Cardiac muscle cell (in vitro differentiated cells and primary cell): ENCODE data around the gene DST. TPM values are rescaled to one million over a fixed set of nuclear protein-coding genes. Genes with fewer than 3 reads are reported as not detected.

Source experiments
- DNase-seq, 2 donors: peaks; one replicate each; pipeline versions ENCODE4 v3.0.0 to v3.0.0-alpha.2; 2010 to 2017; ENCODE audit warnings: low read depth in 1 of 2, low spot score in 1 of 2
- H3K27ac ChIP-seq: fragments of 200-600 bp; sonication (generic); 2 replicates; pipeline ENCODE4 v1.5.1; 2016
- H3K27me3 ChIP-seq: fragments of 200-600 bp; sonication (generic); 2 replicates; pipeline ENCODE4 v1.6.0; 2016; ENCODE audit warnings: control low read depth
- H3K36me3 ChIP-seq: fragments of 200-600 bp; sonication (generic); 2 replicates; pipeline ENCODE4 v1.5.1; 2016; ENCODE audit warnings: control low read depth
- H3K4me1 ChIP-seq: fragments of 200-600 bp; sonication (generic); 2 replicates; pipeline ENCODE4 v1.8.1; 2017; ENCODE audit warnings: low read depth, mild to moderate bottlenecking, mixed run types
- H3K4me3 ChIP-seq: fragments of 200-600 bp; sonication (generic); 2 replicates; pipeline ENCODE4 v1.5.1; 2016; ENCODE audit warnings: mild to moderate bottlenecking
- H3K9me3 ChIP-seq: fragments of 200-600 bp; sonication (generic); 2 replicates; pipeline ENCODE4 v1.5.1; 2017; ENCODE audit warnings: low read depth, mild to moderate bottlenecking, control low read depth
- CTCF ChIP-seq: IDR thresholded peaks from 2 replicates; pipeline ENCODE4 v1.5.1; 2012; ENCODE audit warnings: low read depth, mild to moderate bottlenecking, low read length
- polyA plus RNA-seq: library from polyadenylated mRNA; unstranded; fragments of >200 nt; fragmentation: Nextera tagmentation; extraction: Ambion mirVana; gene quantifications from 2 replicates; pipeline ENCODE4 v1.2.1, GENCODE V29; 2016
- total RNA-seq: library from RNA; depleted of rRNA; stranded (reverse); fragments of >200 nt; gene quantifications from 2 replicates; pipeline ENCODE4 v1.2.3, GENCODE V29; 2016

DST gene
- total and polyA plus RNA-seq, 2 experiments from 2014 or later: 31.7 to 82.1 TPM

GRCh38 chr6:56480654-56481337 lies 161.9 kb downstream of the DST start:
- Histone ChIP-seq H3K27me3 (no peaks in the 10 kb centered on the region), H3K9me3 (no peaks in the 10 kb centered on the region), H3K4me3 (no peak overlapping the region), H3K27ac (no peak overlapping the region), H3K36me3 (peaks cover 31% of the 10 kb centered on the region), H3K4me1 (no peaks in the 10 kb centered on the region)
- TF ChIP-seq CTCF: no peak
- no peak for DNase-seq

GRCh38 chr6:56480246-56480645 lies 162.4 kb downstream of the DST start:
- no peaks in the 10 kb centered on the region for H3K9me3 ChIP-seq
- no peaks in the 10 kb centered on the region for H3K4me1 ChIP-seq
- DNase-seq: no peak
- TF ChIP-seq CTCF: no peak
- H3K4me3 ChIP-seq: no peak overlapping the region
- H3K36me3 ChIP-seq: peaks cover 30% of the 10 kb centered on the region
- H3K27ac ChIP-seq: no peak overlapping the region
- no peaks in the 10 kb centered on the region for H3K27me3 ChIP-seq

- no peak for DNase-seq
- Histone ChIP-seq H3K4me1 (no peaks in the 10 kb centered on the region), H3K27me3 (no peaks in the 10 kb centered on the region), H3K36me3 (peaks cover 26% of the 10 kb centered on the region), H3K4me3 (no peak overlapping the region), H3K27ac (no peak overlapping the region), H3K9me3 (no peaks in the 10 kb centered on the region)
- TF ChIP-seq CTCF: no peak
Measured at GRCh38 chr6:56479381-56479780, 163.3 kb downstream of the DST start.

GRCh38 chr6:56478202-56478601 lies 164.5 kb downstream of the DST start:
- Histone ChIP-seq H3K27ac (no peak overlapping the region), H3K4me3 (no peak overlapping the region), H3K36me3 (peaks cover 31% of the 10 kb centered on the region), H3K4me1 (no peaks in the 10 kb centered on the region), H3K9me3 (no peaks in the 10 kb centered on the region), H3K27me3 (no peaks in the 10 kb centered on the region)
- DNase-seq: no peak
- TF ChIP-seq CTCF: no peak

GRCh38 chr6:56477241-56477640 lies 165.4 kb downstream of the DST start:
- no peak overlapping the region for H3K4me3 ChIP-seq
- H3K27me3 ChIP-seq: no peaks in the 10 kb centered on the region
- no peak for TF ChIP-seq CTCF
- H3K9me3 ChIP-seq: no peaks in the 10 kb centered on the region
- peaks cover 31% of the 10 kb centered on the region for H3K36me3 ChIP-seq
- H3K27ac ChIP-seq: no peak overlapping the region
- no peaks in the 10 kb centered on the region for H3K4me1 ChIP-seq
- no peak for DNase-seq
